GM04504 (cell line): Measurements from ENCODE around the gene ARHGEF7.

Source experiments
- DNase-seq: peaks from one replicate; pipeline ENCODE4 v3.0.0-alpha.2; 2012; ENCODE audit warnings: low read depth

Gene ARHGEF7

DNA sequence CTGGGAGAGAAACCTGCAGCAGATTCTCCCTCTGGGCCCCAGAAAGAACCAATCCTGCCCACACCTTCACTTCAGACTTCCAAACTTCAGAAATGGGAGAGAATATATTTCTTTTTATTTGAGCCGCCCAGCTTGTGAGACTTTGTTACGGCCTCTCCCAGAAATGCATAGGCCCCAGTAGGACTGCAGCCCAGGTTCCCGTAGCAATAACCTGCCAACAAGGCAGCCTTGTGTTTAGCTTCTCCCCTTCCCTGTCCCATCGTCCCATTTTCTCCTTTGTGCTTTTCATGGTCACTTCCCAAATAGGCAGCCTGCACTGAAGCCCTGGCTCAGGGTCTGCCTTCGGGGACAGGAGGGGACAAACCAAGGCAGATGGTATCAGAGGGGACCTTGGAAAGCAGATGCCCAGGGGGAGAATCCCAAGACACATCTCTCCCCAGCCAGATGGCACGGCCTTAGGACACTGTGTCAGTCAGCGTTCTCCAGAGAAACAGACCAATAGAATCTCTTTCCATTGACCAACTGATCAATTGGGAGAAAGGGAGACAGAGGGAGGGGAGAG is 3.7 kb upstream of the ARHGEF7 start:
- DNase-seq, result no peak

DNA sequence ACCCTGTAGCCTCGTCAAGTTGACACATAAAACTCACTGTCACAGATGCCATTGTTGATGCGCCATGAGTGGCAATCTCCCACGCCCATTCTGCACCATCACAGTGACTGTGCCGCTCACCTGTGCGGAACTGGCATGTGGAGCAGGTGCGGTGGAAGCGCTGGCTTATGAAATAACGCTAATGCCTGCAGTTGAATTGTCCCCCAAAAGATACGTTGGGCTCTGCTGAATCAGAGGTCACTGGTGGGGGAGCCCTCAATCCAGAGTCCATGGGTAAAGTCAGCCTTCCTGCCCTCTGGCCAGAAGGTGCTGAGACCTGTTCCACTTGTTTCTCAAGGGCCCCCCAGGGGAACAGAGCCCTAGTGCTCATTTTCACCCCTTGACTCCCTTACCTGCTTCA is 2.9 kb upstream of the ARHGEF7 start:
- no peak for DNase-seq

DNA sequence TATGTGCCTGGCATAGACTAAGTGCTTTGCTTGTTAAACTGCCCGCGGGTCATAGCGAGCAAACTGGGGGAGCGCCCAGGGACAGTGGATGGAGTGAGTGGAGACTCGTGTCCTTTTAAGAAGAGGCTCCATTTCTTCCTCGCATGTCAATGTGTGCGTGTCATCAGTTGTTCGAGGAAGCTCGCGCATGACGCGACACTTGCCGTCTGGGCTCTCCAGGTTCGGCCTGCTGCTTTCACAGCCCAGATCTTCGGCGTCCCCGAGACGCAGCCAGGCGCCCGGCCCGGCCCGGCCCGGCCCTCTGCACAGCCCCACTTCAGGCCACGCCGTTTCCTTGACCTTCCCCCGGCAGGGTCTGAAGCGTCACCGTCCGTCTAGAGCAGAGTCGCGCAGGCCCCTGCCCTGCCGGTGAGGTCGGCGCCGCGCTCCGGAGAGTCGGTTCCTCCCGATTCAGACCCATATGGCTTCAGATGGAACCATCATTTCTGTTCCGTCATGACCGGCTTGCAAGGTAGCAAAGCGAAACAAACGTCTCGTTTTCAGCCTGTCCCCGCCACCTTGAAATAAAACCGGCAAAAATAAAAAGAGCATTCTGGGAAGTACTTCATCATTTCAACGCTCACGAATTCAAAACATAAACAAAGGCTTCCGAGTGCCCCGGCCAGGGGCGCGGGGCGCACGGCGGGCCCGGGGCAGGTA is 599 bp upstream of the ARHGEF7 start:
- DNase-seq, result no peak

DNA sequence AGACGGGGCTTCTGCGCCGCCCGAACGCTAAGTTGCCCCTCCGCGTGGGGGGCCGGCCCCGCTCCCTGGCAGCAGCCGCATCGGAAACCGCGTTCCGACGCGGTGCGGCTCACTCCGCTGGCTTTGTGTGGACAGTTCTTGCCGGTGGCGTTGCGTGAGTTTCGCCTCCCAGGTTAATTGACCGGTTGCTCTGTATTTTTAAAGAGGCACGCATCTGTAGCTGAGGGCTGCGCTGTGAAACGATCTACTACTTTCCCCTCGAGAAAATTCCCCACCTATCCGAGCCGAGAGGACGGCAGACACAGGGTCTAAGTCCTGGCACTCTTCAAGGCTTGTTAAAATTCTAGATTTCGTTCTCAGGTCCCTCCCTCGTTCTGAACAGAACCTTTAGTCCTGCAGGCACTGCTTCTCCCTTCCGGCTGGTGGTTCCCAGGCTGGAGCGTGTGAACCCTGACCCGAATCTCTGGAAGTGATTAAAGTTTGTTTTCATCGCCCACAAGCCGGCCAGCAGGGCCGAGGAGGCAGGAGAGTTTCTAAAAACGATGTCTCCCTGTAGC is 933 bp downstream of the ARHGEF7 start:
- peak; percentile 85 for DNase-seq

DNA sequence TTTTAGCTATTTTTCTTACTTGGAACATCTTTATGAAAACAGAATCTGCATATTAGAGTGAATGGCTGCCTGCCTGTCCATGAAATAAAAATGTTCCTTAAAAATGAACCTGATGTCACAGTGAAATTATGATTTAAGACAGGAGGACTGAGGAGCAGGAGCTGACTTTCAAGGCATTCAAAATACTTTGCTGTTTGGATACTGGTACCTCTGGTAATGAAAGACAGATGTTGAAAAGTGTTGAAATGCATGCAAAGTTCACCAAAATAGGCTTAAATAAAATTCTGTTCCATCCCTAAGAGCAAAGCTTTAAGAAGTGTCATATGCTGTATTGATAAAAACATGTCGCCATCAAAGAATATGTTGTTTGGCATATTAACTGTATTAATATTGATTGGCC is 1.7 kb downstream of the ARHGEF7 start:
- no peak for DNase-seq

DNA sequence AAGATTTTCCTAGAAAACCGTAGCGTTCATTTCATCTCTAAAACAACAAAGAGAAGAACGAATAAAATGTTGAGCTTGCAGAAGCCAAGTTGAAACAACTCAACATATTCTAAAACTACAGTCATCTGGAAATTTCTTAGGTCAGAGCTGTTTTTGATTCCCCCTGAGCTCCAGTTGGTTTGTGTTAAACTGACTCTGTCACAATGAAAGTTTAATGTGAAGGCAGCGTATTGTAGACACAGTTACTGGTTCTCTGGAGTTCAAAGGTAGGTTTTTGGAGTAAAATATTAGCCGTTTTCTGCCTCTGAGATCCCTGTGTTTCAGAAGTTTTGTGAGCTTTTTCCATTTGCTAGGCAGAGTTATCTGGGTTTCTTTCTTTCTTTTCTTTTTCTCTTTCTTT is 2.2 kb downstream of the ARHGEF7 start:
- no peak for DNase-seq

DNA sequence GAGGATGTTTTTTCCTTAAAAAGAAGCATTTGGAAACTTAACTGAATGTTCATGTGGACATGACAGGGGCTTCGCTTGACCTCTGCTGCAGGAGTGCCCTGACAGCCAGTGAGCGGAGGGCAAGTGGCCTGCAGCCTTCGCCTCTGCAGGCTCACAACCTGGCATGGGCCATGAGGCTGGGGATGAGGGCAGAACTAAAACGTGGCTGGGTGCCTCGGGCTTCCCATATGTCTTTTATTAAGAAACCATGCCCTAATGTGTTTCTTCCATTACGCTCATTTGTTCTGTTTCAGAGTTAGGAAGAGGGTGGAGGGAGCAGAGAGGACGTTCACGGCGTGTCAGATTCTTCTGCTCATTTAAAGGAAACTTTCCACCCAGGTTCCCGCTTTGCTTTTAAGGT is 2.9 kb downstream of the ARHGEF7 start:
- DNase-seq, result no peak

DNA sequence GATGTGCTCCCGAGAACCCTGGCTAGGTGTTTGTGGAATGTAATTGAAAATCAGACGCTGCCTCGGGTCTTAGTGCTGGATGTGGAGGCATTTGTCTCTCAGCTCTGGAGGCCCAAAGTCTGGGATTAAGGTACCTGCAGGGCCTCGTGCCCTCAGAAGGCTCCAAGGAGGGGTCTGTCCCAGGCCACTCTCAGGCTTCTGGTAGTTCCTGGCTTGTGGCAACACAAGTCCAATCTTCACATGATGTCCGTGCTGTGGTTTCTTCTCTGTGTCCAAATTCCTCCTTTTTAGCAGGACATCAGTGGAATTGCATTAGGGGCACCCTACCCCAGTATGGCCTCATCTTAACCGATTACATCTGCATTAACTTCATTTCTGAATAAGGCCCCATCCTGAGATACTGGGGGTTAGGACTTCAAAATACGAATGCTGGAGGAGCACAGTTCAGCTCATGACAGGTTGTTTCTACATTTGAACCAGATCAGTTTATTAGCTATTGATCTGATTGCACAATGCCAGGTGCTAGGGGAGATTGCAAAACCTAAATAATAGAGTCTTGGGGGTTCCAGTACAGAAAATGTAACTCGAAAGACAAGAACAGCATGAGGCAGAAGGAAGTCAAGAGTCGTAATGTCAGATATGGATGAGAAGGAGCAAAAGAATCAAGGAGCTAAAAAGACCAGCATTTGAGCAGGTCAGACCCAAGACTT is 3.9 kb downstream of the ARHGEF7 start:
- DNase-seq, result no peak

DNA sequence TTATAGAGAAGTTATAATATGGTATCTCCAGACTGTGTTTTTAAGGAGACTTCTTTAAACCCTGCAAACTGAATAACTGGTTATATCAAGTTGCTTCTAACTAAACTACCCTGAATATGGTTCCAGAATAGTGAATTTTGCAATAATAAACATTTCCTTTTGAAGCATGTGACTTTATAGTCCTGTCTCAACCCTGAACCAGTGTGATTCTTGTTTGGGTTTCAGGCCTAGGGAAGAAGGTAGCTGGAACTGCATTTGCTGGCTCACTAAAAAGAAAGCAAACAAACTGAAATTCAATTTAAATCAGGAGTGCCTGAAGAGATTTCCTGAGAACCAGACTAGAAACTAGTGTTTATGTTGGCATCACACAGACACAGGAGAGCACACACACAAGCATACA is 4.9 kb downstream of the ARHGEF7 start:
- no peak for DNase-seq

DNA sequence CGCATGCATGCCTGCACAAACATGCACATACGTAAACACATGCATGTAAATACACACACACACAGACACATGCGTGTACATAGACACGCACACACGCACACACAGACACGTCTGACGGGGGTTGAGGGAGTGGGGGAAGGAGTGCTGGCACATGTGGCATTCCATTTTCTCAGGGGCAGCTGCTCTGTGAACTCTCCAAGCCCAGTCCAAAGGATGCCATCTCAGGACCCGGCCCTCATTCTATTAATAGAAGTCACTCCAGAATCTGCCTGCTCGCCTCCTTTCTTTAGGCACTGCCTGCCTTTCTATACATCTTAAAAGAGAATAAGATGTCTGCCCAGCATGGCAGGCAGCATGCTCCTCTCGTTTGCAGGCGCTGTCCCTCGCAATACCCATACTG is 5.3 kb downstream of the ARHGEF7 start:
- DNase-seq, result no peak

DNA sequence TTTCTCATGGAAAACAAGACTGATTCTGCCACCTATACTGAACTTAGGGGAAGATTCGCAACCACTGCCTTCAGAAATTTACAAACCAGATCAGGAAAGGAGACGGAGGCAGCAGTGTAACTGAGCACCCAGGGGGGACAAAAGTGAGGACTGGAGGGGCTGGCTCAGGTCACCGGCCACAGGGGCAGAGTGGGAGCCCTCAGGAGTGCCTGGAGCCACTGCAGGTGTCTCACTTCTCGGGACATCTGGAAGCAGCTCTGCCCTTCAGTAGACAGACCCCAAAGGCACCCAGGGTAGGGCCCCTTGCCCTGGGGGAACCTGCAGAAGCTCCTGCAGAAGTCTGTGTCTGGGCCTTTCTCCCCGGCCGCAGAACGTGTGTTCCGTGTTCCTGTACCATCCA is 5.8 kb downstream of the ARHGEF7 start:
- no peak for DNase-seq

DNA sequence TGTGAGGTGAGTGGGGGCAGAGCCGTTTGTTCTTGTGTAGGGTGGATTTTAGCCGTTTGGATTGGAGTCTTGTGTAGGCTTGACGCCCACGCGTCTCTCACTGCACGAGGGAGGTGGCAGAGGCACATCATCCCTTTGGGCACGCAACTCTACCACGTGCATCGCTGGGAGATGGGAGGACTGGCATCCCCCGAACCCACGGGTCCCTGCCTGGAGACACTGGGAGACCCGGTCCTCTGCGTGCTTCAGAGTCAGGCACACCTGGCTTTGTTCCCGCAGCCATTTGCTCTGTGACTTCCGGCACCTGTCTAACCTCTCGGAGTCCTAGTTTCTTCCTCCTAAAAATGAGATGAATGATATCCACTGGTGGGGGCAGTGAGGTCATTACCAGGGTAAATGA is 6.4 kb downstream of the ARHGEF7 start:
- no peak for DNase-seq

DNA sequence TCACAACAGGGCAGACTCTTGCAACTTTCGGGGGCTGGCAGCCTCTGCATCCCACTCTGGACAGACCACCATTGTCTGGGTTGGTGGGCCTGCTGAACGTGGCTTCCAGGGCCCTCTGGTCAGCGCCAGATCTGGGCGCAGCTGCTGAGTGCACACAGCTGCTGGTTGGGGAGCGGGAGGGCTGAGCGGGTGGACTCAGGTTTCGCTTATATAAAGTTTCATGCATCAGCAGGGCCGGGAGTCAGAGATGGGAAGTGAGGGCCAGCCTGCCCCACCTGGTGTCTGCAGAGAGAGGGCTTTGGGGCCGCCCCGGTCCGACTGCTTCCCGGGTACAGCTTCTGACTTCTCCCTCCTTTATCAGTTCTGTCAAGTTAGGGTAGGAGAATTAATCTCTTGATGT is 6.9 kb downstream of the ARHGEF7 start:
- no peak for DNase-seq

DNA sequence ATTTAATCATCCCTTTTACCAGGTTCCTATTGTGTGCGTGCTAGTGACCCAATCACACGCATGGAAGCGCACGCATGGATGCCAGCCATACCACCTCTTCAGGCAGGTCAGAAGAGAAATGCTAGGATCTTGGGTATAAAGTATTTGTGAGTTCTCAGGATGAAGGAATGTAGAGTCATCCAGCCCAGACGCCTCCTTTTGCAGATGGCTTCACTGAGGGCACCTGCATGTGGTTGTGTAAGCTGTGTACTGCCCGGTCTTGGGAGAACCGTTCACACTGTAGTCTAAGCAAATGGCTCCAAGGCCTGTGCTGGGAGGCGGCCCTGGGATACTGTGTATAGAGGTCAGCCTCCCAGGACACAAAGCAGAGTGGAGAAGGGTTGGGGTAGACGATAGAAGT is 7.5 kb downstream of the ARHGEF7 start:
- DNase-seq, result no peak

DNA sequence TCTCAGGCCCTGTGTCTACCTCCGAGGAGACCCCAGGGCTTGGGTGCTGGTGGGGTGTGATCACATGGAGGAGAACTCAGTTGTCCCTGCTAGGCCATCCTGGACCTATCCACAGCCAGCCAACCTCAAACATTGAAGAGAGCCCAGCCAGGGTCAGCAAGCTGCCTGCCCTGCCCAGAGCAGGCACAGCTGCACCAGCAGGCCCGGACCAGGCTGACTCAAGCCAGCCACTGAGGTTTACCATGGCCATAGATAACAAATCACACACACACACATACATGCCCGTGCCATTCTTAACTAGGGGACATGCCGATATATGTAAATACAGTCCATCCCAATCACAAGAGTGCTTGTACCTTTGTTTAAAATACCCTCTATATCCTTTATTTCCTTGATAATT is 8.1 kb downstream of the ARHGEF7 start:
- no peak for DNase-seq

DNA sequence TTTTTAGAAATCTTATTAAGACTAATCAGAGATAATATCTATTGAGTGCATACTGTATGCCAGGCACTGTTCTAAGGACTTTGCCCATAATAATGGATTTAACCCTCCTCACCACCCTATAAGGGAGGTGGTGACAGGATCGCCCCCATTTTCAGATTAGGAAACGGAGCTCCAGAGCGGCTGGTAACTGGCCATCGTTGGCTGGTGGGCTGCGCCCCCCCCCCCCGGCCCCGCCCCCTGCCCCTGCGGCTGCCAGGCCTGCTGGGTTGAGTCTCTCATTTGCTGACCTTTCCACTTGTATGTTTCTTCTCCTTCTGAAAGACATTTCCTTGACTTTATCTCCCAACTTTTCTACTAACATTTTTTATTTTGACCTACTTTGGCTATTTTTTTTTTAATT is 8.5 kb downstream of the ARHGEF7 start:
- no peak for DNase-seq

DNA sequence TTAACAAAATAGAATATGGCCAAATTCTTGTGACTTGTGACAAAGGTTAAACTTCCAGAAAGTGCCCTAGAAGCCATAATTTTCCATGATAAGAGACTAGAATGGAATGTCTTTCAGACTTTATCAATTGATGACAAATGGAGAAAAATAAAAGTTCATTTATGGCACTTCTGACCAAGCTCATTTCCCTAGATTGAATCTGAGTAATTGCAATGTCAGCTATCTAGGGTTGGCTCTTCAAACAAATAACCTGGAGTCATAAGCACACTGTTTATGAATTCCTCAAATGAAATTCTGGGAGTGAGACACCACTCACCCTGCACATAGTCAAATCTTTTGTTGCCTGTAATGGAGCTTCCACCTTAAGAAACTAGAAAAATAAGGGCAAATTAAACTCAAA is 11.4 kb downstream of the ARHGEF7 start:
- DNase-seq, result no peak

DNA sequence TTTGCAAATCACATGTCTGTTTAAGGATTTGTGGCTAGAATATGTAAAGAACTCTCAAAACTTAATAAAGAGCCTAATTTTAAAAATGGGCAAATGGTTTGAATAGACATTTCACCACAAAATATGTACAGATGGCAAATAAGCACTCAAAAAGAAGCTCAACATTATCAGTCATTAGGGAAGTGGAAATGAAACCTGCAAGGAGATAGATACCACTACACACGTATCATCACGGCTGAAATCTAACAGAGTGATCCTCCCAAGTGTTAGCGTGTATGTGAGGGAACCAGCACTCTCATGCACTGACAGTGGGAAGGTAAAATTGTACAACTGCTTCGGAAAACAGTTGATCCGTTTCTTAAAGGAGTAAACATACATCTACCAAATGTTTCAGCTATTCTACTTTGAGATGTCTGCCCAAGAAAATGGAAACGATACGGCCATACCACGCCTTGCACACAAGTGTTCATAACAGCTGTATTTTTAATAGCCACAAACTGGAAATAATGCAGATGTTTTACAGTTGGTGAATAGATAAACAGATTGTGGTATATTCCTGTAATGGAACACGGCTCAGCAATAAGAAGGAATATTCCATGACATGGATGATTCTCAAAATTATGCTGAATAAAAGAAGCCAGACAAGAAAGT is 14.5 kb downstream of the ARHGEF7 start:
- DNase-seq, result no peak

DNA sequence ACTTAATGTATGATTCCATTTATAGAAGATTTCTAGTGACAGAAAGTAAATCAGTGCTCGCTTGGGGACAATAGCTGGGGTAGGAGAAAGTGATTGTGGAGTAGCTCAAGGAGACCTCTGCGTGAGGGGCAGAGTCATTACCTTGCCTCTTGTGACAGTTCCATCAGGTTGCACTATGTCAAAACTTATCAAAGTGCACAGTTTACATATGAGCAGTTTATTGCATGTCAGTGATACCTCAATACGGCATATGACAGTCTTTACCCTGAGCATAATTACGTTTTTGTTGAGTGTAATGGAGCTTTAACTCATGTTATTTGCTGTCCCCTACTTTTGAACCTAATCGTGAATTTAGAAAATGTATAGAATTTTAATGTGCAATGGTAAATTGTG is 15.0 kb downstream of the ARHGEF7 start:
- DNase-seq, result no peak

DNA sequence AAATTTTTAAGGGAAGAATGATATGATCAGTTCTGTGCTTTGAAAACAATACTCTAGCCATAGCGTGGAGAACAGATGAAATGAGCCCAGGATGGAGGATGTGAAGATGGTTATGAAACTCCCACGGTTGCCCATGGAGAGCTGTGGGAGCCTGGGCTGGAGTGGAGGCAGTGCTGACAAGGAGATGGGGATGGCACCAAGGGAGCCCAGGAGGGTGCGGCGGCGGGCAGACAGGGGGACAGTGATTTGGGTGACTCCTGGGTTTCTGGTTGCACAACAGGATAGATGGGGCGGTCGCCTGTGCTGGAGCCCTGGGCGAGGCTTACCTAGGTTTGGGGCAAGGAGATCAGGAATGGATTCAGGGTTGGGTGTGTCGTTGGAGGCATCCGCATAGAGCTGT is 15.9 kb downstream of the ARHGEF7 start:
- DNase-seq, result no peak

DNA sequence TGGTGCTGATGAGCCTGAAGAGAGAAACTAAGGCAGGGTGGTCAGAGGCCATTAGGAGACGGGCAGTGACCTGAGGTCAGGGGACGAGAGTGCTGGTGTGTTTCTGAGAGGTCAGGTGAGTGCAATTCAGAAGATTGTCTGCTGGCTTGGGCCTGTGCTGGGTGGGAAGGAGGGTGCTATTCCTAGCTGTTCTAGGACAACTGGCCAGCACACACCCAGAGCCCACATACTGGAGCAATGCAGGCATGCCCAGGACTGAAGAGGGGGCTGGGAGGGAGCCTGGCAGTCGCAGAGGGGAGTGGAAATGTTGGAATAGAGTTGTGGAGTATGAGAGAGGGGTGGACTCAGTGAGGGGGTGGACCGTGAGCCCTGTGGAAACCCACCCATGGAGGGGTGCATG is 16.5 kb downstream of the ARHGEF7 start:
- no peak for DNase-seq

DNA sequence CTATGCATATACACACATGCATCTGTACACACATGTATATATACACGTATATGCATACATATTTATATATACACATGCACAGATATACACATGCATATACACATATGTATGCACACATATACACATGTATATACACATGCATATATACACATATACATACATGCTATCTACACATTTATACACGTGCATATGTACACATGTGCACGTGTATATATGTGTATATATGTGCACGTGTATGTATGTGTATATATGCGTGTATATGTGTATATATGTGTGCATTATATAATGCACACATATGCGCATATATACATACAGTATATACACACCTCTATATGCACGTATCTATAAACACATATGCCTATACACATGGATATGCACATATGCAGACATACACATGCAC is 17.8 kb downstream of the ARHGEF7 start:
- DNase-seq, result no peak

DNA sequence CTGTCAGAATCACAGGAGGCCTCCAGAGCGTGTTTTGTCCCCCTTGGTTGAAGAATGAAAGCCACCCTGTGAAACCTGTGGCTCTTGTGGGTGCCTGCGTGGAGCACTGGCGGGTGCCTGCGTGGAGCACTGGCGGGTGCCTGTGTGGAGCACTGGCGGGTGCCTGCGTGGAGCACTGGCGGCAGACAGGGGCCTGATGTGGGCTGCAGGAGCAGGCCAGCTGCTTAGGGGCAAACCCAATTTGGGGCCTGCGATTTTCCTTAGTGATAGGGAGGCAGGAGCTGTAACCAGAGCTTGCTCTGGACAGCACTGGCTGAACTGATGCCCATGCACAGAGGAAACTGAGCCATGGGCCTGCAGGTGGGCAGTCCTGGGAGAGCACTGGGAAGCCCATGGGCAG is 24.3 kb downstream of the ARHGEF7 start:
- DNase-seq, result no peak
